Measurements from ENCODE around the gene MRPL51.
"Not testable (repeated sequence)": the region's sequence is repeated elsewhere in the genome, so short reads cannot be mapped to it uniquely, and the experiment has no call there.

The MRPL51 gene

DNA sequence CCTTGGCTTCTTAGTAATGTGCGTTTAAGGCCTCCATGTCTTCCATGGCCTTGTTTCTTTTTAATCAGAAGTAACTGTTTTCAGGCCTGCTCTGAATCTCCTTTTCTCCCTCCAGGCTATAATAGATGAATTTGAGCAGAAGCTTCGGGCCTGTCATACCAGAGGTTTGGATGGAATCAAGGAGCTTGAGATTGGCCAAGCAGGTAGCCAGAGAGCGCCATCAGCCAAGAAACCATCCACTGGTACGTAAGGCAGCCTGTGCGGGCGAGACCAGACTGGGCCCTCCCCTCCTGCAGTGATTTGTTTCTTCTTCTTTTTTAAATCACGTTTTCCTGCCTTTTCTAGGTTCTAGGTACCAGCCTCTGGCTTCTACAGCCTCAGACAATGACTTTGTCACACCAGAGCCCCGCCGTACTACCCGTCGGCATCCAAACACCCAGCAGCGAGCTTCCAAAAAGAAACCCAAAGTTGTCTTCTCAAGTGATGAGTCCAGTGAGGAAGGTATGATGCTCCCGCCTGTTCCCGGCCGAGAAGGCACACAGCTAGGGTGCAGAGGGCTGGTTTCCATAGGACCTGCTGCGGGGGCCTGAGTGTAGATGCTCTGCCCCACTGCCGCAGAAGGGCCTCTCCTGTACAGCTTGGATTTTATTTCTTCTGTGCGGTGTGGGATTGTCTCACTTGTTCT, 37.7 kb upstream of the MRPL51 start:
- no peak for DNase-seq

DNA sequence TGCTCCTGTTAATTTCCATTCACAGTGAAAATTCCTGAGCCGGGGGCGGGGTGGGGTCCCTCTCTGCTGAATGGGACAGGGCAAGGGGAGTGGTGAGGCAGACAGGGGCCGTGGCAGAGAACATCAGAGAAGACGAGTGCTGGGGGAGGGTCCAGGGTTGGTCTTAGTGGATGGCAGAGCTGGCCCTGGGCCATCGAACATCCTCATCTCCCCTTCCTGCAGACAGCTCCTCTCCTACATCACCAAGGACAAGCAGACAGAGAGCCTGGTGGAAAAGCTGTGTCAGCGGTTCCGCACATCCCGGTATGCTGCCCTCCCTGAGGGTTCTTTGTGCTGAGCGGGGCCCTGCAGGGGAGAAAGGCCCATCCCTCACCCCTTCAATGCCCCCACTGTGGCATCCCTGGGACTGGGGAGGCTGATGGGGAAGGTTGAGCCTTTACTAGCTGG, 36.3 kb upstream of the MRPL51 start:
- DNase-seq = no peak

DNA sequence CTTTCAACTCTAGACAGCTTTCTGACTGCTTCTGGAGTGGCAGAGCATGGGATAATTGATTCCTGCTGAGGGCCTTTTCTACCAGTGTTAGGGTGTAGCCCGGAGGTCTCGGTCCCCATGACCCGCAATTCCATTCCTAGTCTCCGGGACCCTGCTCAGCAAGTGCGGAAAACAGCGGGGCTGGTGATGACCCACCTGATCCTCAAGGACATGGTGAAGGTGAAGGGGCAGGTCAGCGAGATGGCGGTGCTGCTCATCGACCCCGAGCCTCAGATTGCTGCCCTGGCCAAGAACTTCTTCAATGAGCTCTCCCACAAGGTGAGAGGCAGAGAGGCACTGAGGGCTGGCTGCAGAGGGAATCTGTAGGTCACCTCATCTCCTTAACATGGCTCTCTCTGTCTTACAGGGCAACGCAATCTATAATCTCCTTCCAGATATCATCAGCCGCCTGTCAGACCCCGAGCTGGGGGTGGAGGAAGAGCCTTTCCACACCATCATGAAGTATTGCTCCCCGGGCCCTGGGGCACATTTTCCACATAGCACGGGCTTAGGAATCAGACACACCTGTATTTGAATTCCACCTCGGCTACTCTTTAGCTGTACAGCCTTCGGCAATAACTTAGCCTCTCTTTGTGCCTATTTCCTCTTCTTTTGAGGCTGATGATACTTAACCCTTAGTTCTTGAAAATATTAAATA, 35.6 kb upstream of the MRPL51 start:
- DNase-seq = no peak

DNA sequence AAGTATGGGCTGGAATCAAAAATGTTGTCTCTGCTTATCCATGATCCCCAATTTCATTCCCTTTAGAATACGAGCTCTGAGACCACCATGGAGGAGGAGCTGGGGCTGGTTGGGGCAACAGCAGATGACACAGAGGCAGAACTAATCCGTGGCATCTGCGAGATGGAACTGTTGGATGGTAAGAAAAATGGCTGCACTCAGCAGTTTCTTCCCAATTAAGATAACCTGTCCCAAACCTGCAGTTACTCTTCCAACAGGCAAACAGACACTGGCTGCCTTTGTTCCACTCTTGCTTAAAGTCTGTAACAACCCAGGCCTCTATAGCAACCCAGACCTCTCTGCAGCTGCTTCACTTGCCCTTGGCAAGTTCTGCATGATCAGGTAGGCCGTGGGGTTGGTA, 34.6 kb upstream of the MRPL51 start:
- DNase-seq = no peak

DNA sequence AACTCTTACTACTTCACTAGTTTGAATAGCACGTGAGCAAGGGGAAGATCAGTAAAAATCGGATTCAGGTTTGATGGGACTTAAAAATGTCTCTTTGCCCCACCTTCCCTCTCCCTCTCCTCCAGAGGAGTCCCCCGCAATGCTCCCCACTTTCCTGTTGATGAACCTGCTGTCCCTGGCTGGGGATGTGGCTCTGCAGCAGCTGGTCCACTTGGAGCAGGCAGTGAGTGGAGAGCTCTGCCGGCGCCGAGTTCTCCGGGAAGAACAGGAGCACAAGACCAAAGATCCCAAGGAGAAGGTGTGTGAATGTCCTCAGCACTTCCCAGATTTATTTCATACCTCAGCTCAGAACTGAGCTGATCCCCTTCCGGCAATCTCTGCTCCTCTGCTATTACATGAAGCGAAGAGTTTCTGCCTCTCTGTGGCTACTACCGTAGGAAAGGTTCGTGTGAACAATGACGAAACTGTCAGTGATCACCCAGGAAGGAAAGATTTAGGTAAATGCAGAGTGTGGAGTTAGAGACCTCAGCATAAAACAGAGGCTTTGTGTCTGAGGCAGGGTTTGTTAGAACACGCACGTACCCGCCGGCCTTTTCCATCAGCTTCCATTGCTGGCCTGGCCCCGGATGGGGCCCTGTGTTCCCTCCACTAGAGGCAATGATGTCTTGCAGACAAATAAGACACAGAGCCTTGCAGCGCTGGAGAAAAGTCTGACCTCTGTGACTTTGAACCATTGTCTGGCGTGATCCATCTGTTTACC, 33.9 kb upstream of the MRPL51 start:
- no peak for DNase-seq

DNA sequence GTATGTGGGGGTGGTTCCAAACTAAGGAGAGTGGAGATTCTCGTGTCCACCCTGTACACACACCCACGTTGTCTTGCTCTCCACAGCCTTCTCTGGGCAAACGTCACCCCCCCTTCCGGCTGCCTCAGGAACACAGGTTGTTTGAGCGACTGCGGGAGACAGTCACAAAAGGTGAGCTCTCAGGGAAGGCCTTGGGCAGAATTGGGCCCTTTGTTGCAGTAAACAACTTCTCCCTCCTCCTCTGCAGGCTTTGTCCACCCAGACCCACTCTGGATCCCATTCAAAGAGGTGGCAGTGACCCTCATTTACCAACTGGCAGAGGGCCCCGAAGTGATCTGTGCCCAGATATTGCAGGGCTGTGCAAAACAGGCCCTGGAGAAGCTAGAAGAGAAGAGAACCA, 33.1 kb upstream of the MRPL51 start:
- DNase-seq = no peak

DNA sequence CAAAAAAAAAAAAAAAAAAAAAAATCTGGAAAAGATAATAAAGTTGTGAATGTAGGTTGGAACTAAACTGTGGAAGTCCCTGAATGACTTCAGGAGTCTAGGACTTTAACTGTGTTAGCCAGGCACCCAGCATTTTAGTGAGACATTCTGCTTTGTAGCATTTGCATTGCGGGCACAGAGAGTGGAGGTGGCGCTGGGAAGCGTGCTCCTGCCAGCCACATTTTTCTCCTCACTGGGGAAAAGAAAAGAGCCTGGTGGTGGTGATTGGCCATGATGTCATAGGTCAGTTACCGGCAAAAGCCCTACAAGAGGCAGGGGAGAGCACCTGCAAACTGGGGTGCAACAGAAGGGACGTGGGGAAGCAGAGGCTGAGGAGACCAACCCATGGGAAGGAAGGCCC, 31.6 kb upstream of the MRPL51 start:
- DNase-seq = no peak

DNA sequence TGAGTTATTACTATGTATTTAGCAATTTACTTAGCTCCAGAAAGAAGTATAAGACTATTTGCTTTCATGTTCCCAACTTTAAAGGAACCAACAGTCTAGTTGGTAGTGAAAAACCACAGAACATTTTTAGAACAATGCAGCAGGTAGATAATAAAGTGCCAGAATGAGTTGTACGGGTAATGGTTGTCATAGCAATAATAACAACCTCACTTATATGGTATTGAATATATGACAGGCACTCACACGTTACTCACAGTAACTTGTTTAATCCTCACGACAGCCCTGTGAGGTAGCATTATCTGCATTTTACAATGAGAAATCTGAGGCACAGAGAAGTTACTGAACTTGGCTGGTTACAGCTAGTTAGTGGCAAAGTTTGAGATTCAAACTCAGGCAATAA, 30.6 kb upstream of the MRPL51 start:
- no peak for DNase-seq

DNA sequence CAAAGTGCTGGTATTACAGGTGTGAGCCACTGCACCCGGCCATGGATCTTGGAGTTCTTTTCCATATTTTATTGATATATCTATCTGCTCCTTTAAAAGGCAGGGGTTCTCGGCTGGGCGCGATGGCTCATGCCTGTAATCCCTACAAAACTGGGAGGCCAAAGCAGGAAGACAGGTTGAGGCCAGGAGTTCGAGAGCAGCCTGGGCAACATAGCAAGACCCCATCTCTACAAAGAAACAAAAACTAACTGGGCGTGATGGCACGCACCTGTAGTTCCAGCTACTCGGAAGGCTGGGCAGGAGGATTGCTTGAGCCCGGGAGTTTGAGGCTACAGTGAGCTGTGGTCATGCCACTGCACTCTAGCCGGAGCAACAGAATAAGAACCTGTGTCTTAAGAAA, 29.1 kb upstream of the MRPL51 start:
- DNase-seq = no peak

DNA sequence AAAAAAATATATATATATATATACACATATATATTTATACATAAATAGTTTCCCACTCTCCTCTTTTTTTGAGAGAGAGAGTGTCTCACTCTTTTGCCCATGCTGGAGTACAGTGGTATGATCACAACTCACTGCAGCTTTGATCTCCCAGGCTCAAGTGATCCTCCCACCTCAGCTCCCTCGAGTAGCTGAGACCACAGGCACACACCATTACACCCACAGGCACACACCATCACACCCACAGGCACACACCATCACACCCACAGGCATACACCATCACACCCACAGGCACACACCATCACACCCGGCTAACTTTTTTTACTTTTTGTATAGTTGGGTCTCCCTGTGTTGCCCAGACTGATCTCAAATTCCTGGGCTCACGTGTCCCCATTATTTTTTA, 27.1 kb upstream of the MRPL51 start:
- DNase-seq = no peak

DNA sequence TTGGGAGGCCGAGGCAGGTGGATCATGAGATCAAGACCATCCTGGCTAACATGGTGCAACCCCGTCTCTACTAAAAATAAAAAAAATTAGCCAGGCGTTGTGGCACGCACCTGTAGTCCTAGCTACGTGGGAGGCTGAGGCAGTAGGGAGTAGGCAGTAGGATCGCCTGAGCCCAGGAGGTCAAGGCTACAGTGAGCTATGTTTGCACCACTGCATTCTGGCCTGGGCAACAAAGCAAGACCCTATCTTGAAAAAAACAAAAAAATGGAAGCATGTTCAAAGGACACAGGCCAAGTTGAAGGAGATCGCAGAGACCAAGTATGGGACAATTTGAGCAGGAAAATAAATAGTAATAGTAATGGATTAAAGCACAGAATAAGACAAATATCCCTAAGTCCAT, 15.0 kb upstream of the MRPL51 start:
- no peak for DNase-seq

DNA sequence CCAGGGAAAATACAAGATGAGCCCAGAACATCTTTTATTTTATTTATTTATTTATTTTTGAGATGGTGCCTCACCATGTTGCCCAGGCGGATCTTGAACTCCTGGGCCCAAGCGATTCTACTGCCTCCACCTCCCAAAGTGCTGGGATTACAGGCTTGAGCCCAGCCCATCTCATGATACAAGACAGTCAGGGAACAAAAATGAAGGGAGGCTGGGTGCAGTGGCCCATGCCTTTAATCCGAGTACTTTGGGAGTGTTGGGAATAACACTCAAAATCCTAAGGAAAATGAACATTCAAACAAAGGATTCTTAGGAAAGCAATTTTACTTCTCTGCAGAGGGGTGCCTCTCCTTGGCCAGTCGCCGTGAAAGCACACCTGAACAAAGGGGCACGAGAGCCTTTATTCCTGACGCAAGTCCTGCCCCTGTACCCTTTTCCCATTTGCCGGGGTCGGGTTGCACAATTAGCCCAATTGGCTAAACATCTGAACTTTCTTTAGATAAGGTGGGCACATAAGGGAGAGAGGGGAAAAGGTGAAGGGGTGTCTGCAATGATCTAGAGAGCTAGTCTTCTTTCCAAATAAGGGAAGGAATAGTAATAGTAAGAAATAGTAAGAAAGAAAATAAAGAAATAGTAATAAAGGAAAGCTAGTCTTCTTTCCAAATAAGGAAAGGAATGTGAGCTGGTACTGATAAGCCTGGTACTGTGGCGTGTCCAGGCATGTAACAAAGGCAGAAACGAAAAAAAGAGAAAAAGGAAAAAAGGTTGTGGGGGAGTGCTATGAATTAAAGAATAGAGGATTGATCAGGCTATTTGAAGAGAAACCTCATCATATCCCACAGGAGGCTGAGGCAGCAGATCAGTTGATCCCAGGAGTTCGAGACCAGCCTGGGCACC, 14.3 kb upstream of the MRPL51 start:
- no peak for DNase-seq

DNA sequence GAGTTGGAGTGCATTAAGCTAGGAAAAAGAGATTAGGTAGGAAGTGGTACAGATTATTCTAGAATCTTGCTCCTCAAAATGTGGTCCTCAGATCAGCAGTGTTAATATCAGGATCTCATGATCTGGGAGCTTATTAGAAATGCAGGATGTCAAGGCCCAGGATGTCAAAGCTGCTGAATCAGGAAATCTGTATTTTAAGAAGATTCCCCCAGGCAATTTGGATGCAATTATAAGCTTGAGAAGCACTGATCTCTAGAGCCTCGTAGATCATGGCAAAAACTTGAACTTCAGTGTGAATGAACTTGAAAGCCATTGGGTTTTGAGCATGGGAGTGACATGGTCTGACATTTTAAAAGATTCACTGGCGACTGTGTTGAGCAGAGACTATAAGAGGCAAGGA, 7.4 kb upstream of the MRPL51 start:
- DNase-seq = no peak

DNA sequence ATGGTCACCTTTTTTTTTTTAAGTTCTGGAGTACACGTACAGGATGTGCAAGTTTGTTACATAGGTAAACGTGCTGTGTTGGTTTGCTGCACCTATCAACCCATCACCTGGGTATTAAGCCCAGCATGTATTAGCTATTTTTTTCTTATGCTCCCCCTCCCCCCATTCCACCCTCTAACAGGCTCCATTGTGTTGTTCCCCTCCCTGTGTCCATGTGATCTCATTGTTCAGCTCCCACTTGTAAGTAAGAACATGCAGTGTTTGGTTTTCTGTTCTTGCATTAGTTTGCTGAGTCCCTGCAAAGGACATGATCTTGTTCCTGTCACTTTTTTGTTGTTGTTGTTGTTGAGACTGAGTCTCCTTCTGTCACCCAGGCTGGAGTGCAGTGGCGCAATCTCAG, 4.2 kb upstream of the MRPL51 start:
- not testable (repeated sequence) for DNase-seq

DNA sequence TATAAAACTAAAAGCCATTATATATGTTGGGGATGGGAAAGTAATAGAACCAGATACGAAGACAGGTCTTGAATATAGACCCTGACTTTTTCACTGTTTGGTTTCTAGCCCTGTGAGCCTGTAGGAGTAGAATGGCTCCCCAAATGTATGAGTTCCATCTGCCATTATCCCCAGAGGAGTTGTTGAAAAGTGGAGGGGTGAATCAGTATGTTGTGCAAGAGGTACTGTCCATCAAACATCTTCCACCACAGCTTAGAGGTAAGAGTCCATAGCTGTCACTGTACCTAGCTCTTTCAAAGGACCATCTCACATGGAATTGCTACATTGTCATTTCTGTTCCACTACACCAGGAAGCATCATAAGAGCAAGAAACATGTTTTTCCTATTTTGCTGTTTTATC, 1.9 kb upstream of the MRPL51 start:
- DNase-seq = no peak

DNA sequence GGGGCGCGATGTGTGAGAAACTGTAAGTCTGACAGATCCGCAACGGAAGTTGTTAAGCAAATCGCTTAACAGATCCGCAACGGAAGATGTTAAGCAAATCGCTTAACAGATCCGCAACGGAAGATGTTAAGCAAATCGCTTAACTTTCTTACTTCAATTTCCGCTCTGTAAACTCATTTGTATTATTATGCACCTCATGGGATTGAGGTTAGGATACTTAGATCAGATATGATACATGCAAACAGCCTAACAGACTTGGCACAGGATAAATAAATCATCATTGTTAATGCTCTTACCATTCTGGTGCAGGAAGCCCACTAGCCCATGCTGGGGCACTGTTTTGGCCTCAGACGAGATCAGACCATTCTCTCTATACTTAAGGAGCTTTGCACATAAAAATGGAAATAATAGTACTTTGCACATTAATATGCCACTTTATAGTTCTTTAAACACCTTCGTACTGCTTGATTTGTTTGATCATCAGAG, 1.2 kb upstream of the MRPL51 start:
- DNase-seq = no peak

DNA sequence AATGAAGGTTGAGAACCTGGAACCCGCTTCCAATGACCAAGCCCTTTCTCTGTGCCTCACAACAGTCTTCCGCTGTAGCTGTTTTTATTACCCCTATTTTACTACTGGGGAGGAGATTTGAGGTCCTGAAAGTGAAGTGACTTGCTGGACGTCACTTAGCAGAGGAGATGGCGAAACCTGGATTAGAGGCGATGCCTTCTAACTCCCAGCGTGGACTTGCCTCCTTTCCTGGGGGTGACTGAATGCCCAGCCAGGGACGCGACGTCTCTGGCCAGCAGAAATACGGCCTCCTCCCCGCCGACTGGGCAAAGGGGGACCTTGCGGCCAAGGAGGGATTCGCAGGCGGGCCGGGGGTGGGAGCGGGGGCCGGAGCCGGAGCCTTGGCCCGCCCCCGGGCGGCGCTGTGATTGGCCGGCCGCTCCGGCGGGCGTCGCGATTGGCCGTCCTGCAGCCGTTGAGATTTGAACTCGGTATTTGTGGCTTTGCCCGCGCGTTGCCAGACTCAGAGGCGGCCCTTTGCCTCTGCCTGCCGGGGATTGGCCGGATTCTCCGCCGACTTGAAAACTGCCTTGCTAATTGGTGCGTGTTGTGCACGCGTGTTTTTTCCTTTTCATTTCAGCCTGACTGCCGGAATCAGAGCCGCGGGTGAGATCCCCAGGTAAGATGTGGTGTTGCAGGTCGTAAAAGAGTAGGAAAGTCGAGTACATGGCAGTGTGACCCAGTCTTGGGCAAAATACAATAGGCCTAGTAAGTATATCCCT, 615 bp upstream of the MRPL51 start, which contains the start of gene NCAPD2:
Gene NCAPD2, plus strand, starts transcription at position 606 of the 761 bp plus-strand sequence. CDS start 997 bp downstream, outside the sequence.
- peak; percentile 95 for DNase-seq

DNA sequence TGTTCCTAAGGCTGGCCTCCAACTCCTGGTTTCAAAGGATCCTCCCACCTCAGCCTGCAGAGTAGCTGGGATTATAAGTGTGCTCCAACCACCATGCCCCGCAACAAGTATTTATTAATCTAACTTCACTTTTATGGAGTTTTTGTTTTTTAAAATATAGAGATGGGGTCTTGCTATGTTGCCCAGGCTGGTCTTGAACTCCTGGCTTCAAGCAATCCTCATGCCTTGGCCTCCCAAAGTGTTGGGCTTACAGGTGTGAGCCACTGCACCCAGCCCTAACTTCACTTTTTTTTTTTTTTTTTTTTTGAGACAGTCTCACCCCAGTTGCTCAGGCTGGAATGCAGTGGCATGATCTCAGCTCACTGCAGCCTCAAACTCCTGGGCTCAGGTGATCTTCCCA, 2.4 kb downstream of the MRPL51 start:
- DNase-seq = not testable (repeated sequence)

DNA sequence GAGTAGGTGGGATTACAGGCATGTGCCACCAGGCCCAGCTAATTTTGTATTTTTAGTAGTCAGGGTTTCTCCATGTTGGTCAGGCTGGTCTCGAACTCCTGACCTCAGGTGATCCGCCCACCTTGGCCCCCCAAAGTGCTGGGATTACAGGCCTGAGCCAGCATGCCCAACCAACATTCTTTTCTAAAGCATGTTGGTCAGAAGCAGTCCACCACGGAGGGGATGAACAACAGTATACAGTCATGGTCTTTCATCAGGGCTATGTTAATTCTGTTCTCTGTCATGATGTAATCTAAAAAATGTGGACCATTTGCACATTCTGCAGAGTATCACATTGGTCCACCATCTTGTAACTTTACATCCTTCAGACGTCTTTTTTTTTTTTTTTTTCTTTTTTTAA, 3.6 kb downstream of the MRPL51 start:
- DNase-seq = no peak

DNA sequence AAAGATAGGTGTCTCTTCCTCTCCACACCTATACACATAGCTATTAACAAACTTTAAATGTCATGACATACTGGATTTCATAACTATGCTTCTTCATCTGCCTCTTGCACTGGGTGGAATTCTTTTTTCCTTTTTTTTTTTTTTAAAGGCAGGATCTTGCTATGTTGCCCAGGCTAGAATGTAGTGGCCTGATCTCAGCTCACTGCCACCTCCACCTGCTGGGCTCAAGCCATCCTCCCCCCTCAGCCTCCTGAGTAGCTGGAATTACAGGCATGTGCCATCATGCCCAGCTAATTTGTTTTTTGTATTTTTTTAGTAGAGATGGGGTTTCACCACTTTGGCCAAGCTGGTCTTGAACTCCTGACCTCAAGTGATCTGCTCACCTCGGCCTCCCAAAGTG, 4.8 kb downstream of the MRPL51 start:
- DNase-seq = no peak

DNA sequence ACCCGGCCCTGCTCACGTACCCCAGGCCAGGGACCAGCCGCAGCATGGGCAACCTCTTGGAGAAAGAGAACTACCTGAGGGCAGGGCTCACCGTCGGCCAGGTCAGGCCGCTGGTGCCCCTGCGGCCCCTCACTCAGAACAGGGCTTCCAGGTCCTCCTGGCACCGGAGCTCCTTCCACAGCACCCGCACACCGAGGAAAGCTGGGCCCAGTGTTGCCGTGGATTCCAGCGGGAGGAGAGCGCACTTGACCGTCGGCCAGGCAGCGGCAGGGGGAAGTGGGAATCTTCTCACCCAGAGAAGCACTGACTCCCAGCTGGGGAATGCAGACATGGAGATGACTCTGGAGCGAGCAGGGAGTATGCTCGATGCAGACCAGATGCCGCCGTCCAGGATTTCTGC, 14.6 kb downstream of the MRPL51 start:
- no peak for DNase-seq
